OCI-LY3 (cell line): ENCODE measurements around the gene RAB37.

Source experiments
- H2AFZ ChIP-seq: fragments of 200-600, 300-600 bp; shearing (Covaris generic); 2 replicates; pipeline ENCODE4 v1.6.0; 2014; ENCODE audit warnings: antibody characterized with exemption, low read depth, low read length
- H3K27ac ChIP-seq: fragments of 200-600, 300-600 bp; sonication (generic); 2 replicates; pipeline ENCODE4 v1.5.1; 2014; ENCODE audit warnings: mild to moderate bottlenecking, low read length, moderate library complexity, mixed read lengths
- H3K27me3 ChIP-seq: fragments of 200-600, 300-600 bp; sonication (generic); 2 replicates; pipeline ENCODE4 v1.6.1; 2014; ENCODE audit warnings: low read depth, low read length, mixed read lengths
- H3K36me3 ChIP-seq: fragments of 200-600, 300-600 bp; sonication (generic); replicated peaks from 2 replicates; pipeline ENCODE3; 2014; ENCODE audit warnings: low read depth, low read length, mixed read lengths
- H3K4me1 ChIP-seq: fragments of 300-600, 200-600 bp; sonication (generic); 2 replicates; pipeline ENCODE4 v1.6.1; 2014; ENCODE audit warnings: low read length, mixed read lengths
- H3K4me2 ChIP-seq: fragments of 200-600, 300-600 bp; sonication (generic); 2 replicates; pipeline ENCODE4 v1.6.1; 2014; ENCODE audit warnings: low read length, mixed read lengths
- H3K4me3 ChIP-seq: fragments of 300-600, 200-600 bp; sonication (generic); 2 replicates; pipeline ENCODE4 v1.5.1; 2014; ENCODE audit warnings: antibody characterized with exemption, mild to moderate bottlenecking, low read length, moderate library complexity
- H3K79me2 ChIP-seq: fragments of 300-600, 200-600 bp; shearing (Covaris generic); 2 replicates; pipeline ENCODE4 v1.6.1; 2014; ENCODE audit warnings: mild to moderate bottlenecking, low read length, mixed read lengths
- H3K9ac ChIP-seq: fragments of 300-600, 200-600 bp; shearing (Covaris generic); 2 replicates; pipeline ENCODE4 v1.6.0; 2014; ENCODE audit warnings: mild to moderate bottlenecking, low read length, moderate library complexity
- H3K9me3 ChIP-seq: fragments of 200-600, 300-600 bp; shearing (Covaris generic); 2 replicates; pipeline ENCODE4 v1.6.1; 2014; ENCODE audit warnings: low read length, mixed read lengths; ENCODE audit not compliant: insufficient read depth
- H4K20me1 ChIP-seq: fragments of 200-600, 300-600 bp; sonication (generic); 2 replicates; pipeline ENCODE4 v1.6.1; 2016; ENCODE audit warnings: low read length, mixed read lengths; ENCODE audit not compliant: insufficient read depth
- EZH2phosphoT487 ChIP-seq: fragments of 200-600 bp; shearing (Covaris generic); IDR thresholded peaks from 2 replicates; pipeline ENCODE4 v1.6.1; 2018; ENCODE audit warnings: antibody characterized with exemption, mixed run types, low read depth
- TF ChIP-seq, protein P1 (sequence below): fragments of 200-600, 300-600 bp; sonication (generic); IDR thresholded peaks from 2 replicates; pipeline ENCODE4 v1.5.1; 2014; ENCODE audit warnings: antibody characterized with exemption, low read length, low read depth

RAB37 gene

DNA sequence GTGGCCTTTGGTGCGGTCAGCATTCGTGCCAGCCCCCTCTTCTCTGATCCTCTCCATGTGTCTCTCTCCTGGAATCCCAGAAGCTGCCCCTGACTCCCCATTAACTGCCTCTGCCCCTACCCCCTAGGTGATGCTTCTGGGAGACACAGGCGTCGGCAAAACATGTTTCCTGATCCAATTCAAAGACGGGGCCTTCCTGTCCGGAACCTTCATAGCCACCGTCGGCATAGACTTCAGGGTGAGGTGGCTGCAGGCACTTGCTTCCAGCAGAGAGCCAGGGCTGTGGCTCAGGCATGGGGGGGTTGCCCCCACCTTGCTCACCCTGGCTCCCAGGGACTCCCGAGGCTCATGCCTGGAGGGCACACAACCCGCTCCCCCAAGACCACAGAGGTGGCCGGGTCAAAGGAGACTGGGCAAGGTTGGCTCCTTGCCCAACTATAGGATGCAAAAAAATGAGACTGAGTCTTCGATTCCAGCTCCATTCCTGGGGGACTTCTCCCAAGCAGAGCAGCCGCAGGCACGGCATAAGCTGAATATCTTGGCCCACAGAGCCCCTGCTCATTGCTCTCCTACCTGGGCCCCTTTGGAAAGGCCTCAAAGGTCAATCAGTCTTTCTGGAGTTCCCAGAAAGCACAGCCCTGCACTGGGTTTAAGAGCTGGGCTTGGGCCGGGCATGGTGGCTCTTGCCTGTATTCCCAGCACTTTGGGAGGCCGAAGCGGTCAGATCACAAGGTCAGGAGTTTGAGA is 3.8 kb downstream of the RAB37 start:
- Histone ChIP-seq H3K27me3 (peaks cover 25% of the 10 kb centered on the region), H3K4me3 (no peak overlapping the region), H3K27ac (no peak overlapping the region), H3K9ac (no peak overlapping the region), H2AFZ (no peak overlapping the region), H4K20me1 (no peaks in the 10 kb centered on the region), H3K36me3 (no peaks in the 10 kb centered on the region), H3K4me1 (no peaks in the 10 kb centered on the region), H3K9me3 (no peaks in the 10 kb centered on the region), H3K4me2 (no peak overlapping the region), H3K79me2 (no peaks in the 10 kb centered on the region)
- TF ChIP-seq, protein P1, sequence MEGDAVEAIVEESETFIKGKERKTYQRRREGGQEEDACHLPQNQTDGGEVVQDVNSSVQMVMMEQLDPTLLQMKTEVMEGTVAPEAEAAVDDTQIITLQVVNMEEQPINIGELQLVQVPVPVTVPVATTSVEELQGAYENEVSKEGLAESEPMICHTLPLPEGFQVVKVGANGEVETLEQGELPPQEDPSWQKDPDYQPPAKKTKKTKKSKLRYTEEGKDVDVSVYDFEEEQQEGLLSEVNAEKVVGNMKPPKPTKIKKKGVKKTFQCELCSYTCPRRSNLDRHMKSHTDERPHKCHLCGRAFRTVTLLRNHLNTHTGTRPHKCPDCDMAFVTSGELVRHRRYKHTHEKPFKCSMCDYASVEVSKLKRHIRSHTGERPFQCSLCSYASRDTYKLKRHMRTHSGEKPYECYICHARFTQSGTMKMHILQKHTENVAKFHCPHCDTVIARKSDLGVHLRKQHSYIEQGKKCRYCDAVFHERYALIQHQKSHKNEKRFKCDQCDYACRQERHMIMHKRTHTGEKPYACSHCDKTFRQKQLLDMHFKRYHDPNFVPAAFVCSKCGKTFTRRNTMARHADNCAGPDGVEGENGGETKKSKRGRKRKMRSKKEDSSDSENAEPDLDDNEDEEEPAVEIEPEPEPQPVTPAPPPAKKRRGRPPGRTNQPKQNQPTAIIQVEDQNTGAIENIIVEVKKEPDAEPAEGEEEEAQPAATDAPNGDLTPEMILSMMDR, result no peak
- no peak for TF ChIP-seq EZH2phosphoT487

DNA sequence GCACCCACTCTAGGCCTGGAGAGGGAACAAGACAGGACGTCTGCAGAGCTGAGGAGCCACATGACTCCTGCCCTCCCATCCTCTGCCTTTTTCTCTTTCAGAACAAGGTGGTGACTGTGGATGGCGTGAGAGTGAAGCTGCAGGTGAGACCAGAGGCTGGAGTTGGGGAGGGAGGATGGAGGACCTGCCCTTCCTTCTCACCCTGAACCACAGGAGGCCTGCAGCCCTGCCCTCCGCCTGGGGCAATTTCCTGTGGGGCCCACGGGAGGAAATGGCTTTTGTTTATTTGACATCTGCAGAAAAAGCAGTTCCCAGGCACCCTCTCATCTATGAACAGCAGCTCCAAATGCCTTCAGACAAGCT is 5.1 kb downstream of the RAB37 start:
- H3K9me3 ChIP-seq, result no peaks in the 10 kb centered on the region
- no peak overlapping the region for H3K4me2 ChIP-seq
- no peak overlapping the region for H3K27ac ChIP-seq
- H3K4me3 ChIP-seq, result no peak overlapping the region
- H3K4me1 ChIP-seq, result no peaks in the 10 kb centered on the region
- H4K20me1 ChIP-seq, result no peaks in the 10 kb centered on the region
- peaks cover 25% of the 10 kb centered on the region for H3K27me3 ChIP-seq
- no peak overlapping the region for H2AFZ ChIP-seq
- no peaks in the 10 kb centered on the region for H3K36me3 ChIP-seq
- no peak for TF ChIP-seq EZH2phosphoT487
- TF ChIP-seq, protein P1, result no peak
- no peak overlapping the region for H3K9ac ChIP-seq
- no peaks in the 10 kb centered on the region for H3K79me2 ChIP-seq

DNA sequence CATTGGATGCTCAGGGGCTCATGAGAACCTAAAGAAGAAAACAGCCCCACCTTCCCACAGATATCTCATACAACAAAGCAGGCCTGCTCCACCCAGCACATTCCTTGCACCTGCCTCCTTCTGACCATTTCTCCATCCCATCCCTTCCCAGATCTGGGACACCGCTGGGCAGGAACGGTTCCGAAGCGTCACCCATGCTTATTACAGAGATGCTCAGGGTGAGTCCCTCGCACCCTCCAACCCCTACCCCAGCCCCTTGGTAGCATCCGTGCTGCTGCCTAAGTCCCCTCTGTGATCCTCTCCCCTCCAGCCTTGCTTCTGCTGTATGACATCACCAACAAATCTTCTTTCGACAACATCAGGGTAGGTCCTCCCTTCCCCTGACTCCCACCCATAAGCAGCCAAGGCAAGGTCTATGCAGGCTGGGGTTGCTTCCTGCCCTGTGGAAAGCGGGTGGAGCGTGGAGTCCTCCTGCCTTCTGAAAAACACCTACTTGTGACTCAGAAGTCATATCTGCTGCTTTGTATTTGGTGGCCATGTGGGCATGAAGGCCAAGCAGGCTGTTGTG is 6.0 kb downstream of the RAB37 start:
- H3K36me3 ChIP-seq, result no peaks in the 10 kb centered on the region
- no peak overlapping the region for H3K4me3 ChIP-seq
- no peak overlapping the region for H2AFZ ChIP-seq
- no peak overlapping the region for H3K4me2 ChIP-seq
- no peak for TF ChIP-seq EZH2phosphoT487
- TF ChIP-seq, protein P1, result no peak
- no peak overlapping the region for H3K9ac ChIP-seq
- H3K4me1 ChIP-seq, result 0 out of 2 replicates have a peak, but pooled peaks cover 3% of the 10 kb centered on the region
- no peaks in the 10 kb centered on the region for H3K9me3 ChIP-seq
- no peaks in the 10 kb centered on the region for H3K79me2 ChIP-seq
- H4K20me1 ChIP-seq, result no peaks in the 10 kb centered on the region
- H3K27me3 ChIP-seq, result peaks cover 20% of the 10 kb centered on the region
- H3K27ac ChIP-seq, result no peak overlapping the region

DNA sequence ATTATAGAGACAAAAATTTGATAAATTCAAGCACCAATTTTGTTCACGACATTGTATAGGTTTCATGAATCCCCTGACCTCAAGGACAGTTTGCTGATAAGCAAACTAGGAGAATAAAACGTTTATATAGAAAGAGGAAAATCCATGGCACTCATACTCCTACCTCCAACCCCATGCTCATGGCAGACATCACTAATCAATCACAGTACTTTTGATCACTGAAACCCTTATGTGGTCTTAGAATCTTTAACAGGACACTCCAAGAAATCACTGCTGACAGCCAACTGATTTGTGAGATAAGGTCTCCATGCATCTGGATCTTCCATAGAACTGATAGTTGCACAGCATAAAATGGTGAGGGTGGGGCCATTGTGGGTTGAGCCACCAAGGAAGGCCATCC is 6.7 kb downstream of the RAB37 start:
- Histone ChIP-seq H3K9ac (no peak overlapping the region), H3K4me1 (0 out of 2 replicates have a peak, but pooled peaks cover 3% of the 10 kb centered on the region), H3K36me3 (no peaks in the 10 kb centered on the region), H3K4me3 (no peak overlapping the region), H3K4me2 (no peak overlapping the region), H3K9me3 (no peaks in the 10 kb centered on the region), H3K79me2 (peaks cover under 1% of the 10 kb centered on the region; the same call in 1 of the 2 replicates), H2AFZ (no peak overlapping the region), H3K27ac (no peak overlapping the region), H4K20me1 (no peaks in the 10 kb centered on the region), H3K27me3 (peaks cover 13% of the 10 kb centered on the region)
- no peak for TF ChIP-seq EZH2phosphoT487
- TF ChIP-seq, protein P1, result no peak
